ENCODE results near the gene COL6A1. TPM values are rescaled to one million over a fixed set of nuclear protein-coding genes. Genes with fewer than 3 reads are reported as not detected.

Gene COL6A1
- total RNA-seq, 1 experiment from 2014 or later, result 87.5 TPM

DNA sequence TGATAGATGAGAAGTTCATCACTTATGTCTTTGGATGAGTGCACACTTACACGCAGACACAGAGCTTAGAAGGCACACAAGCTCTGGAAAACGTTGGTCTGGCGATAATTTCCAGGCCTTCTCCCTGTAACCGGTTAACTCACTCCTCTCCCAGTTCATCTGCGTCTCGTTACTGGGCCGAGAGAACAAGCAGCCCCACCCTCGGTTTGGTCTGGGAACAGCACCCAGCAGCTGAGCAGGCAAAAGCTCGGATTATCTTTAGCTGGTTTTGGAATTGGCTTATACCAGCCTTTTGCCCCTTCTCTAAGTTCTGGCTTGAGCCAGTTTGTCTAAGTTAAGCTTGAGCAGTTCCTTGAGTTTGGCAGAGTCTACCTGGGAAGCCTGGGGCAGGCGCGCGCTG, 27.3 kb upstream of the COL6A1 start:
- Histone ChIP-seq H3K27me3 (ENCODE audit: insufficient read depth, low read length) (no peaks in the 10 kb centered on the region), H3K4me3 (replicated peaks in 1 of 2; ENCODE audit: low read depth in 1 of 2, low read length in 2 of 2) (no peak overlapping the region), H3K79me2 (ENCODE audit: insufficient read depth, low read length) (no peaks in the 10 kb centered on the region), H3K27ac (ENCODE audit: low read depth, low read length) (no peak overlapping the region), H4K20me1 (ENCODE audit: insufficient read depth) (no peaks in the 10 kb centered on the region), H2AFZ (ENCODE audit: low read depth, low read length, poor library complexity, severe bottlenecking) (no peak overlapping the region), H3K9me3 (ENCODE audit: control insufficient read depth in 1 of 2, insufficient read depth in 1 of 2, low read depth in 1 of 2, low read length in 2 of 2) (no peaks in the 10 kb centered on the region), H3K4me2 (ENCODE audit: low read length) (no peak overlapping the region), H3K9ac (ENCODE audit: low read length) (no peak overlapping the region), H3K4me1 (ENCODE audit: control insufficient read depth in 1 of 2, insufficient read depth in 2 of 2, low read length in 2 of 2) (peaks cover 11 to 12% of the 10 kb centered on the region in 2 experiments; a peak in 3 of 4 replicates), H3K9me2 (ENCODE audit: insufficient read depth) (no peaks in the 10 kb centered on the region), H3K36me3 (ENCODE audit: control insufficient read depth in 1 of 2, insufficient read depth in 2 of 2, low read length in 2 of 2) (no peaks in the 10 kb centered on the region)
- POLR2A ChIA-PET, result no interaction called here
- no TSS peak for BruUV-seq (replicated peaks)
- TF ChIP-seq, protein P1, sequence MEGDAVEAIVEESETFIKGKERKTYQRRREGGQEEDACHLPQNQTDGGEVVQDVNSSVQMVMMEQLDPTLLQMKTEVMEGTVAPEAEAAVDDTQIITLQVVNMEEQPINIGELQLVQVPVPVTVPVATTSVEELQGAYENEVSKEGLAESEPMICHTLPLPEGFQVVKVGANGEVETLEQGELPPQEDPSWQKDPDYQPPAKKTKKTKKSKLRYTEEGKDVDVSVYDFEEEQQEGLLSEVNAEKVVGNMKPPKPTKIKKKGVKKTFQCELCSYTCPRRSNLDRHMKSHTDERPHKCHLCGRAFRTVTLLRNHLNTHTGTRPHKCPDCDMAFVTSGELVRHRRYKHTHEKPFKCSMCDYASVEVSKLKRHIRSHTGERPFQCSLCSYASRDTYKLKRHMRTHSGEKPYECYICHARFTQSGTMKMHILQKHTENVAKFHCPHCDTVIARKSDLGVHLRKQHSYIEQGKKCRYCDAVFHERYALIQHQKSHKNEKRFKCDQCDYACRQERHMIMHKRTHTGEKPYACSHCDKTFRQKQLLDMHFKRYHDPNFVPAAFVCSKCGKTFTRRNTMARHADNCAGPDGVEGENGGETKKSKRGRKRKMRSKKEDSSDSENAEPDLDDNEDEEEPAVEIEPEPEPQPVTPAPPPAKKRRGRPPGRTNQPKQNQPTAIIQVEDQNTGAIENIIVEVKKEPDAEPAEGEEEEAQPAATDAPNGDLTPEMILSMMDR (IDR thresholded peaks at IDR 0.05 in 2 of 3, conservative IDR thresholded peaks at IDR 0.05 in 1 of 3; ENCODE audit: borderline replicate concordance in 1 of 3, insufficient read depth in 1 of 3, low read depth in 2 of 3, low read length in 2 of 3), result 0 out of 6 replicates have a peak, but pooled peaks of 1 of the 3 experiments have one; percentile 7
- no peak for TF ChIP-seq EGR1 (IDR thresholded peaks at IDR 0.05; ENCODE audit: low read depth)
- CTCF ChIA-PET, result no interaction called here
- no peak for DNase-seq (ENCODE audit: low read depth, low spot score)
- ATAC-seq, result no peak
- intact Hi-C loops (cut with micrococcal nuclease), result no loop called here
- RAD21 ChIA-PET (ENCODE audit: low non-redundant PET in 1 of 2, low total read pairs in 2 of 2, uncharacterized antibody in 2 of 2, unreplicated experiment in 2 of 2), result no interaction called here

DNA sequence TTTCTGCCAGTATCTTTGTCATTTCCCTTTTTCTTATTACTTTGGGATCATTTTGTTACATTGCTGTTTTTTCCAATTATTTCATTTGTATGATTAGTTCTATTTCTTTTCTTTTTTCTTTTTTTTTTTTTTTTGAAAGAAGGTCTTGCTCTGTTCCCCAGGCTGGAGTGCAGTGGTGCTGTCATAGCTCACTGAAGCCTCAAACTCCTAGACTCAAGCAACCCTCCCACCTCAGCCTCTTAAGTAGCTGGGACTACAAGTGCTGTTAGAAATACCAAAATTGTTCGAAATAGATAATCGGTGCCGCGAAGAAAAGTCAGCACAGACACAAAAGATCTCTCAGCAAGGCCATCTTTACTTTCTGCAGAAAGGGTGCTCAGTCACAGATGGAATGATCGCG, 26.6 kb upstream of the COL6A1 start:
- Histone ChIP-seq H3K27ac (ENCODE audit: low read depth, low read length) (no peak overlapping the region), H3K4me2 (ENCODE audit: low read length) (no peak overlapping the region), H3K9me2 (ENCODE audit: insufficient read depth) (no peaks in the 10 kb centered on the region), H3K9me3 (ENCODE audit: control insufficient read depth in 1 of 2, insufficient read depth in 1 of 2, low read depth in 1 of 2, low read length in 2 of 2) (no peaks in the 10 kb centered on the region), H3K9ac (ENCODE audit: low read length) (no peak overlapping the region), H2AFZ (ENCODE audit: low read depth, low read length, poor library complexity, severe bottlenecking) (no peak overlapping the region), H4K20me1 (ENCODE audit: insufficient read depth) (no peaks in the 10 kb centered on the region), H3K4me3 (replicated peaks in 1 of 2; ENCODE audit: low read depth in 1 of 2, low read length in 2 of 2) (no peak overlapping the region), H3K4me1 (ENCODE audit: control insufficient read depth in 1 of 2, insufficient read depth in 2 of 2, low read length in 2 of 2) (peaks cover 11 to 12% of the 10 kb centered on the region in 2 experiments; a peak in 3 of 4 replicates), H3K79me2 (ENCODE audit: insufficient read depth, low read length) (no peaks in the 10 kb centered on the region), H3K36me3 (ENCODE audit: control insufficient read depth in 1 of 2, insufficient read depth in 2 of 2, low read length in 2 of 2) (no peaks in the 10 kb centered on the region), H3K27me3 (ENCODE audit: insufficient read depth, low read length) (no peaks in the 10 kb centered on the region)
- TF ChIP-seq, protein P1 (IDR thresholded peaks at IDR 0.05 in 2 of 3, conservative IDR thresholded peaks at IDR 0.05 in 1 of 3; ENCODE audit: borderline replicate concordance in 1 of 3, insufficient read depth in 1 of 3, low read depth in 2 of 3, low read length in 2 of 3), result no peak
- no peak for TF ChIP-seq POLR2A (IDR thresholded peaks at IDR 0.05; ENCODE audit: borderline replicate concordance, extremely low read depth, insufficient read depth, insufficient read length)
- TF ChIP-seq, protein P2, sequence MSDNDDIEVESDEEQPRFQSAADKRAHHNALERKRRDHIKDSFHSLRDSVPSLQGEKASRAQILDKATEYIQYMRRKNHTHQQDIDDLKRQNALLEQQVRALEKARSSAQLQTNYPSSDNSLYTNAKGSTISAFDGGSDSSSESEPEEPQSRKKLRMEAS (IDR thresholded peaks at IDR 0.05), result no peak
- no peak for ATAC-seq
- no peak for DNase-seq (ENCODE audit: low read depth, low spot score)
- ChIA-PET POLR2A (no interaction called here), CTCF (no interaction called here), RAD21 (ENCODE audit: low non-redundant PET in 1 of 2, low total read pairs in 2 of 2, uncharacterized antibody in 2 of 2, unreplicated experiment in 2 of 2) (no interaction called here)
- no TSS peak for BruUV-seq (replicated peaks)
- intact Hi-C loops (cut with micrococcal nuclease), result no loop called here
